DMS114 treated with DMSO at 0.1 percent for 48 hours (cell line): ENCODE measurements around the gene LMO4.

Experiments
- DNase-seq: peaks from one replicate; lab custom pipeline; 2025; ENCODE audit not compliant: unreplicated experiment; lab: John Stamatoyannopoulos, UW

The LMO4 gene

GRCh38 chr1:87327376-87328271 is 1.1 kb upstream of the LMO4 start:
- DNase-seq = no peak

- no peak for DNase-seq
Measured at GRCh38 chr1:87329051-87329525, 408 bp downstream of the LMO4 start.

DNA sequence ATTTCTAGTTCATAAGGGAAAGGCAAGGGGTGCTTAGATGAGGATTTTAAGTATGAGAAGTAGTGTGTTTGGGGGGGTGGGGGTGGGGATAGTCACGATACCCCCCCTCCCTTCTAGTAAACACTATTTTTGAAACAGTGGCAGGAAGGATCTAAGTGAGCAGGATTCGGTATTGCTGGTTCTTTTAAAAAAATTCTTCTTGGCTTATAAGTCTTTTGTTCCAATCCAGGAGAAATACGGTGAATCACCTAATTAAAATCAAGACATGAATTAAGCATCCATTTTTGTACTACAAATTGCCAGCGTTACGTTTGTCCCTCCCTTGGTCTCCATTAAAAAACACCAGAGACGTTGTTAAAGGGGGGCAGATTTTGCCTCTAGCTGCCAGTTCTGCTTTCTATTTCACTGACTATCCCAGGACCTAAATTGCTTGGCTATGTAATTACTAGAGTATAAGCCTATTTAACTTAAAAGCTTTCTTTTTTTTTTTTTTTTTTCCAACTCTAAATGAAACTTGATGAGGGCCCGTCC is 911 bp downstream of the LMO4 start:
- DNase-seq = no peak

DNA sequence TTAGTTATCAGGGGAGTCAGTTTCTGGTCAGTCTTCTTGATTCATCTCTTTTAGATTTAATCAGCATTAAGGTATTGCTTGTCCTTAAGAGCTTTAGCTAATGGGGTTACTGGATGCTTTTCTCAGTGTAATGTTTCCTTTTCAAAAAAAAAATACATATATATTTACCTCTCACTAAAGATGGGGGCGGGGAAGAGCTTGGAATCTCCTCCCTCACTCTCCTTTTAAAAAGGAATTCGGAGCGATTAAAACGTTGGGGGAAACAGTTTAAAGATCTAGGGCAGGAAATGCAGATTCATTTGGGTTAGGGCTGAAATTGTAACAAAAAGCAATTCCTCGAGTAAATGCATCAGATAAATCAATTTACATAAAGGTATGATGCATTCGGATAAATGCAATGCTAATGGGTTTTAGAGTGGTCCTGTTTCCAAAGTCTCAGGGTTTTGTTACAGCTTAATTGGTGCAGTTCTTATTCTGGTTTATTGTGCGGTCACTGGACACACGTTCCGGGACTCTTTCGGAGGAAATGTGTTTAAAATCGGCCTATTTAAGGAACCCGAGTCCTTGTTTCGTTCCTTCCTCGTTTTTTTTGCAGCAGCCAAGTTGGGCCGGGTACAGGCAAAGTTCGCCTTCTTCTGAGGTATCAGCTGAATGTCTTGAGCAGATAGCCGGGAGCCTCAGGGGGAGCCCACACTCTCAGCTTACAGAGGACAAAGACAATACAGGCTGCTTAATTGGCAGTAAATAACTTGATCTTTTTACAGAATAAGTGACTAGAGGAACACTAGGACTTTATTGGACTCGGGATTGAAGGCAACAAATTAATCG is 1.6 kb downstream of the LMO4 start:
- DNase-seq = peak; percentile 45

DNA sequence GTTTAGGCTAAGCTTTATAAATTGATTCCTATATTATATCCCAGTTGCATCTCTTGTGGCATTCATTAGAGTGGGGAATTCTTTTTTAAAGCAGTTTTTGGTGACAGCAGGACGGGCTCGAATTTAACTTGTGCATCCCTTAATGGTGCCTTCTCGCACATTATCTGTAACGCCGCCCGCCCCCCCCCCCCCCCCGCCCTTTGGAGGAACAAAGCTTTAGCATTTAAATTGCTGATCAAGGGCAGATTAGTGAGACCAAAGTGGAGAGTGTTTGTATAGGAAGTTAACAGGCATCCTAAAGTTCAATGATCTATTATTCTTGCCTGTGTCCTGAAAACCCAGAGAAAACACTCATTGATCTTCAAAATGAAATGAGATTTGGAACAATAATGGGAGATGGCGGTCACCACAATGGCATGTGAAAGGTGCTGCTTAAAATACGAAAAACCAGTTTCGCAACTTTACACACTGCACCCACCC is 2.2 kb downstream of the LMO4 start:
- DNase-seq = peak; percentile 37

GRCh38 chr1:87331365-87332241 is 2.9 kb downstream of the LMO4 start:
- peak; percentile 39 for DNase-seq

GRCh38 chr1:87333692-87334347 is 5.1 kb downstream of the LMO4 start:
- no peak for DNase-seq

DNA sequence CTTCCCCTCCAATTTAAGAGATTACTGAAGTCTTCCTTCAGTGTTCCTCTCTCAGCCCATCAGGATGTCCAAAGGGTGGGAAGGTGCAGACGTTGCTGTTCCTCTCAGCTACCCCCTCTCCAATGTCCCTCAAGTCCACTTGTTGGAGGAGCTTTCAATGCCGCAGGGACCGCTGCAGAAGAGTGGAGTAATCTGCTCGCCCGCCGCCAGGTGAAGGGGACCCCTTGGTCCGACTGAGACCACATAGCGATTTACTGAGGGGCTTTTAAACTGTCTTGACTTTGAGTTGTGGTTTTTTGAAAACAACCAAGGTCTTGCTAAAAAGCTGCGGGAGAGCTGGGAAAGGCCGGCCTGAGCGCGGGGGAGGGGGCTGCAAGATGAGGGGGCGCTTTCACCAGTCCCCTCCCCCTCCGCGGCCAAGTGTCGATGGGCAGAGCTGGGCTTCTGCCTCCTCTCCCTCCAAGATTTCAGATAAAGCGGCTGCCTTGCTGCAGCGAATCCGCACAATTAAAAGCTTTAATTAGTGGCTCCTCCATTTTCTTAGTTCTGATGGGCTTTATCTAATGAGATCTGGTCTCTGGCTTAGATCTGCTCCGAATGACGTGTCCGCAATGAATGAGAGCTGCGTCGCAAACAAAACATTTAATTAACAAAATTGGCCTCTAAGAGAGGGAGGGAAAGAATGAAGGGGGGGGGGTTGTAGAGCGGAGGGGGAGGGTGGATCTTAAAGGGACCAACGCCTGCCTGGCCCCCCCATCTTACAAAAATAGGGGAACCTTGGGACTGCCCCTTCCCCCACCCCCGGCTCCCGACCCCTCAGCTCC is 5.9 kb downstream of the LMO4 start:
- peak; percentile 21 for DNase-seq

- DNase-seq = peak; percentile 16
Measured at GRCh38 chr1:87335175-87335884, 6.7 kb downstream of the LMO4 start.

DNA sequence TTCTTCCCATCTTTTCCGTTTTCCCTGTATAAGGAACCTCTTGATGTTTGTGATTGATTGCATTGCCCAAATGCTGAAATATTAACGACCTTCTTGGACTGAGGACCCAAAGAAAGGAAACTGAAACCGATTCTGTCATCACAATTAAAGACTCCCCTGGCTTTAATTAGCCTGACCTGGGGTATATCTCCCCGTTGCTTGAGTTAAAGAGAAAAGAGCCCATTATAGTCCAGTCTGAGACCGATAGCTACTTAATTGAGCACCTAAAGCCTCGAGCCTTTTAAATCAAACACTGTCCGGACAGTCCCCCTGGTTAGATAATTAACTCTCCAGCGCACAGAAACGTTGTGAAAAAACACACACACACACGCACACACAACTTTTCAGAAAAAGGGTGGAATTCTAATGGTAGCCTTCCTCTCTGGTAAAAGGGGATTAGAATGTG is 8.0 kb downstream of the LMO4 start:
- no peak for DNase-seq

GRCh38 chr1:87337606-87338005 is 8.9 kb downstream of the LMO4 start:
- DNase-seq = no peak

DNA sequence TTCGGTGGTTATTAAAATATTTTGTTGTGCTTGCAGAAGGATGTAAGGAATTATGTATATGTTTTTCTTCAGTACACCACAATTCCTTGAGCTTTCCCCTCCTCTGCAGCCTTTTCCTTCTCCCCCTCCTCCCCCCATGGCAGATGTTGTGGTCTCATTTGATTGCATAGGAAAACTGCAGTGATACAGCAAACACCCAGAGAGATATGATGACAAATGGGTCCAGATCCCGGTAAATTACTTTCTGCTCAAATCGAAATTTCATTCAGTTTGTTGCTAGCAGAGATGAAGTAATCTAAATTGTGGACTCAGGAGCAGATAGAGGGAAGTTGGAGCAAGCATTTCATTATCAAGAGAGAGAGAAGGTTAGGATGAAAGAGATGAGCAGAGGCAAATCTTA is 9.9 kb downstream of the LMO4 start:
- no peak for DNase-seq

GRCh38 chr1:87344231-87344630 is 15.6 kb downstream of the LMO4 start:
- no peak for DNase-seq

- DNase-seq = no peak
Measured at GRCh38 chr1:87346130-87346814, 17.6 kb downstream of the LMO4 start.

DNA sequence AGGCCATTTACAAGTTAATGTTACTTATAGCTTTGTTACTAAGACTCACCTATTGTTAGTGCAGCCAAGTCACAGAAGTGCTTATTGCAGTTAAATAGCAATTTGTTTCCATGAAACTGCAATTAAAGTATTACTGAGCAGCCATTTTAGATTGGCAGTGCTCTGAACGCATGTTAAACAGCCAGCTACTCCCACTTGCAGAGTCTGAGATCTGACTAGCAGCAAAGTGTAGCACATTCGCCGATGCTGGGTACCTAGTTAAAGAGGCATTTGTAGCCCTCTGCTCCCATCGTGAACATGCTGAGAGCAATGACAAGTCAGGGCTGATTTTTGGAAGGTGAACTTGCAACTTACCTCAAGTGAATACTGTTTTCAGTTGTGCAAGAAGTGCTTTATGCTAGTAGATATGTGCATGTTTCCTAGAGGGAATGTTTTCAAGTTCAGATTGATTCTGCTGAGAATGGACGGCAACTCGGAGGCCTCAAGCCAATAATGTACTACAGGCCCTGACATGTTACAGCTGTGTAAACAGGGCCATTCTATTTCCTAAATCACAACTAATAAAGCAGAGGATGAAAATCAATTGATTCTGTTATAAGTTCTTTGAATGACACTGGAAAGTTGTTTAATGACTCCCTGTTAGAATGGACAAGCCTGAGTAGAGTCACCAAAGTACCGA is 19.8 kb downstream of the LMO4 start:
- DNase-seq = no peak

DNA sequence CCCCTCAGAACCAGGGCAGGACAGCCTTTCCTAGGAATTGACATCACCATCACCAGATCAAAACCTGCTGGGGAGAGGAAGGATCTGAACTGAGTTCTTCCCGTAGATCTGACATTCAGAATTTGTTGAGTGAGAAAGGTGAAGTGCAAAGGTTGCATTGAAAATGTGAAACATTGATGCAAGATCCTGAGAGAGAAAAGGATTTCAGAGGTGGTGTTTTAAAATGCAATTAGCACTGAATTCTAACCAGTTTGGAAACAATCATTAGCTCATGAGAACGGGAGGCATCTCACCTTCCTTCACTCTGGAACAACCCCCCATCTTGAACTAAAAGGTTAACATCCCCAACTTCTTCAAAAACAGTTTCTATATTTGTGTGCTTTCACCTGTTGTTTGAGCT is 20.4 kb downstream of the LMO4 start:
- no peak for DNase-seq

DNA sequence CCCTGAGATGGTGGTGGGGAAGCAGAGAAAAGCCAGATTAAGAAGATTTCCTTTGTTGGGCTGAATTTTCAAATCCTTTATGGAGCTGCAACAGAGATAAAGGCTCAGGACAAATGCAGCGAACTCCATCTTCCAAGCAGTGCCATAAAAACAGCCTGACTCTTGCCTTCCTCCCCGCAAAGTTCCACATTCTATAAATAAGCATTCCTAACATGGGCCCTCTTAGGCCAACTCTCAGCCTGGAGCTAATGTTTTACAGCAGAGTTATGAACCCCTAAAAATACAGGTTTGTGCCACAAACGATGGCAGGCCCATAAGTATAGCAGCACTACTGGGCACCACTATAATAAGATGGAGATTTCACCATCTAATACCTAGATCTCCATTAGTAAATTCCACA is 27.2 kb downstream of the LMO4 start:
- no peak for DNase-seq
